ENCODE data around the gene ARSG. TPM values are rescaled to one million over a fixed set of nuclear protein-coding genes. Genes with fewer than 3 reads are reported as not detected.
A peak's percentile ranks its signal among the peaks of the same experiment; 100 is the strongest.

Gene ARSG
- total and polyA plus RNA-seq, 2 of the 13 experiments (the other 11 are each of a cell fraction or from before 2014, with no cell fraction given), result 3.7 to 15.2 TPM

GRCh38 chr17:68349157-68349556, 57.9 kb downstream of the ARSG start (continued):
- TF ChIP-seq ZBTB21 (CRISPR knock-in tag; IDR thresholded peaks at IDR 0.05) (no peak), XRCC5 (optimal IDR thresholded peaks at IDR 0.05; ENCODE audit: low read length) (no peak), ZNF34 (CRISPR knock-in tag; IDR thresholded peaks at IDR 0.05; ENCODE audit: borderline replicate concordance) (no peak), ZNF782 (CRISPR knock-in tag; IDR thresholded peaks at IDR 0.05; ENCODE audit: borderline replicate concordance) (no peak), ZNF496 (CRISPR knock-in tag; IDR thresholded peaks at IDR 0.05; ENCODE audit: insufficient replicate concordance) (no peak), RAD21 (CRISPR knock-in tag; IDR thresholded peaks at IDR 0.05) (no peak), TRAFD1 (CRISPR knock-in tag; IDR thresholded peaks at IDR 0.05; ENCODE audit: borderline replicate concordance) (no peak), ZNF788 (CRISPR knock-in tag; IDR thresholded peaks at IDR 0.05; ENCODE audit: borderline replicate concordance) (no peak), ZNF543 (CRISPR knock-in tag; IDR thresholded peaks at IDR 0.05) (no peak), ARID3A (IDR thresholded peaks at IDR 0.05; ENCODE audit: low read depth, low read length) (no peak), HNRNPK (IDR thresholded peaks at IDR 0.05; ENCODE audit: low read depth, low read length, poor library complexity, severe bottlenecking) (no peak), KLF9 (CRISPR knock-in tag; IDR thresholded peaks at IDR 0.05; ENCODE audit: low read depth) (no peak), ZNF331 (CRISPR knock-in tag; IDR thresholded peaks at IDR 0.05) (no peak), YEATS2 (CRISPR knock-in tag; IDR thresholded peaks at IDR 0.05; ENCODE audit: borderline replicate concordance) (no peak), FOXA1 (IDR thresholded peaks at IDR 0.05) (0 out of 2 replicates have a peak, but pooled peaks have one; percentile 27), FOXA1 (CRISPR knock-in tag; IDR thresholded peaks at IDR 0.05) (peak; percentile 44), CHD2 (IDR thresholded peaks at IDR 0.05; ENCODE audit: low read depth, low read length) (no peak), TFAP4 (IDR thresholded peaks at IDR 0.05; ENCODE audit: borderline replicate concordance, low read depth) (no peak), SMAD1 (CRISPR knock-in tag; IDR thresholded peaks at IDR 0.05; ENCODE audit: borderline replicate concordance, low read depth) (no peak), ZMYM3 (CRISPR knock-in tag; IDR thresholded peaks at IDR 0.05) (no peak), ZNF12 (CRISPR knock-in tag; IDR thresholded peaks at IDR 0.05) (no peak), CTCF (CRISPR knock-in tag; IDR thresholded peaks at IDR 0.05) (no peak), SNAPC2 (CRISPR knock-in tag; IDR thresholded peaks at IDR 0.05) (no peak), MAFK (conservative IDR thresholded peaks at IDR 0.05 in 1 of 2, IDR thresholded peaks at IDR 0.05 in 1 of 2; ENCODE audit: low read length in 2 of 2) (no peak), ZNF577 (CRISPR knock-in tag; IDR thresholded peaks at IDR 0.05; ENCODE audit: borderline replicate concordance, low read depth) (no peak)
